Left forelimb (tissue), 1 donor: ENCODE results near the gene PLEKHJ1.

Experiments used
- DNase-seq: peaks from one replicate; pipeline ENCODE4 v3.0.0-alpha.2; 2018; ENCODE audit warnings: low spot score

The PLEKHJ1 gene

DNA sequence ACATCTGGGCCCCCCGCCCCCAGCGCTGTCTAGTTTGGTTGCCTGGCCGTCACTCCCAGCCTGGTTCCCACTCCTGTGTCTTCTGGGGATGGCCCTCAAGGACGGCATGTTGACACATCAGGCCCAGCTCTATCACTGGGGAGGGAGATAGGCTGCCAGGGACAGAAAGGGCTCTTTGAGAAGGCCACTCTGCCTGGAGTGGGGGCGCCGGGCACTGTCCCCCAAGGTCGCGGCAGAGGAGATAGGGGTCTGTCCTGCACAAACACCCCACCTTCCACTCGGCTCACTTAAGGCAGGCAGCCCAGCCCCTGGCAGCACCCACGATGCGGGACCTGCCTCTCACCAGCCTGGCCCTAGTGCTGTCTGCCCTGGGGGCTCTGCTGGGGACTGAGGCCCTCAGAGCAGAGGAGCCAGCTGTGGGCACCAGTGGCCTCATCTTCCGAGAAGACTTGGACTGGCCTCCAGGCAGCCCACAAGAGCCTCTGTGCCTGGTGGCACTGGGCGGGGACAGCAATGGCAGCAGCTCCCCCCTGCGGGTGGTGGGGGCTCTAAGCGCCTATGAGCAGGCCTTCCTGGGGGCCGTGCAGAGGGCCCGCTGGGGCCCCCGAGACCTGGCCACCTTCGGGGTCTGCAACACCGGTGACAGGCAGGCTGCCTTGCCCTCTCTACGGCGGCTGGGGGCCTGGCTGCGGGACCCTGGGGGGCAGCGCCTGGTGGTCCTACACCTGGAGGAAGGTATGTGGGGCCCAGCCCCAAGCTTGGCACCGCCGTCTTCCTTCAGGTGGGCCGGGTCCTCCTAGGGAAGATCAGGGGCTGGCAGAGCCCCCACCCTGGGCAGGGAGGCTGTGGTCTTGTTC, 13.1 kb upstream of the PLEKHJ1 start, which contains the start of gene AMH:
Gene AMH, plus strand, starts transcription at position 314 of the 857 bp plus-strand sequence. Its CDS starts 10 bp downstream, at position 324.
- DNase-seq: no peak

DNA sequence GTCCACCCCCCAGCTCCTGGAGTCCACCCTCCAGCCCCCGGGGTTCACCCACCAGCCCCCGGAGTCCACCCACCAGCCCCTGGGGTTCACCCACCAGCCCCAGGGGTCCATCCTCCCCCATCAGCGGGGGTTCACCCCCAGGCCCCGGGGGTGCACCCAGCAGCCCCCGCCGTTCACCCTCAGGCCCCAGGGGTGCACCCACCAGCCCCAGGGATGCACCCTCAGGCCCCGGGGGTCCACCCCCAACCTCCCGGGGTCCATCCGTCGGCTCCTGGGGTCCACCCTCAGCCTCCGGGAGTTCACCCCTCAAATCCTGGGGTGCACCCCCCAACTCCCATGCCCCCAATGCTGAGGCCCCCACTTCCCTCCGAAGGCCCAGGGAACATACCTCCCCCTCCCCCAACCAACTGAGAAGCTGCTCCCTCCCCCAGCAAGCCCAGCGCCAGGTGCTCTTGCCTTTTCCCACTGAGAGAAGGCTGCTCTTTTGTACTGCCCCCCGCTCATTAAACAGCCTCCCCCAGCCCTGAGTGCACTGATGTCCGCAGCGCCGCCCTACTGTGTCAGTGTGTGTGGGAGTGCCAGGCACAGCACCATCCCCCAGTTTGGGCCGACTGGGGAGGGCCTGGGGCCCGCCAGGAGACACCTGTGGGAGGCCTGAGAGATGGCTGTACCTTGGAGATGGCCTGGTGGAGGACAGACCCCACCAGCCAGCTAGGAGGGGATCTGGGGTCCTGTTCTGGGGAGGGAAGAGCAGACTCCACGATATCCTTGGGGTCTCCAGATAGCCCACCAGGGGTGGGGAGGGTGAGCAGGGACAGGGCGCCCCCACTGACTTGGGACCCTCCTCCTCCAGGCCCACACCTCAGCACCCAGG, 12.2 kb upstream of the PLEKHJ1 start:
- DNase-seq: no peak

DNA sequence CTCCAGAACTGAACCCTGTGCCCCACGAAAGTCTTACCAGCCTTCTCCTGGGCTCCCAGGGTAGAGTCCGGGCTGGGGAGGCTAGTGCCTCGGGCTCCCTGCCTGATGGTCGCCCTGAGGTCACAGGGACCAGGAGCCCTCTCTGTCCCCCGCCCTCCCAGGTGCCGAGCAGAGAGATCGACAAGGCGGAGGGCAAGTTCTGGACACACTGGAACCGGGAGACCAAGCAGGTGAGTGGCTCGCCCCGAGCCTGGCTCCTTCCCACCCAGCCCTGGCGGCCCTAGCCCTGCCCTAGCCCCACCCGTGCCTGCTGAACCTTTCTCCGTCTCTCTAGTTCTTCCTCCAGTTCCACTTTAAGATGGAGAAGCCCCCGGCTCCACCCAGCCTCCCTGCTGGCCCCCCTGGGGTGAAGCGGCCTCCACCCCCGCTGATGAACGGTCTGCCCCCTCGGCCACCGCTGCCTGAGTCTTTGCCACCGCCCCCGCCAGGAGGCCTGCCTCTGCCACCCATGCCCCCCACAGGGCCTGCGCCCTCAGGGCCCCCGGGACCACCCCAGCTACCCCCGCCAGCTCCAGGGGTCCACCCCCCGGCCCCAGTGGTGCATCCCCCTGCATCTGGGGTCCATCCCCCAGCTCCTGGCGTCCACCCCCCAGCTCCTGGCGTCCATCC, 11.4 kb upstream of the PLEKHJ1 start:
- DNase-seq: no peak

DNA sequence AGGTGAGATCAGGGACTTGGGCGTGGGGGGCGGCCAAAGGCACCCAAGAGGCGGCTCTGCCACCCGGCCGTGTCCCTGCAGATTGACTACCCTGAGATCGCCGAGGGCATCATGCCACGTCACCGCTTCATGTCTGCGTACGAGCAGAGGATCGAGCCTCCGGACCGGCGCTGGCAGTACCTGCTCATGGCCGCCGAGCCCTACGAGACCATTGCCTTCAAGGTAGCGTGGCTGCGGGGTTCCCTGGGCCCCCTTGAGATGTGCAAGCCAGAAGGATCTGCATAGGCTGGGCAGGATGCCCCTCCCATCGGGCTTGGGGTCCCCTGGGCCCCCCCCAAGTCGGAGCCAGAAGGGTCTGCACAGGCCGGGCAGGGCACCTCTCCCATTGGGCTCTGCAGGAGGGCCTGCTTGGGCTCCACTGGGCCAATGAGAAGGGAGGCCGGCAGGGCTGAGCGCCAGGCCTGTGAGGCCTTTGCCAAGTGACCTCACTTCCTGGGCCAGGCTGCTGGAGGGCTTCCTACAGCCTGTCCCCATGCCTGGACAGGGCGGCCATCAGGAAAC, 10.8 kb upstream of the PLEKHJ1 start:
- DNase-seq: no peak

DNA sequence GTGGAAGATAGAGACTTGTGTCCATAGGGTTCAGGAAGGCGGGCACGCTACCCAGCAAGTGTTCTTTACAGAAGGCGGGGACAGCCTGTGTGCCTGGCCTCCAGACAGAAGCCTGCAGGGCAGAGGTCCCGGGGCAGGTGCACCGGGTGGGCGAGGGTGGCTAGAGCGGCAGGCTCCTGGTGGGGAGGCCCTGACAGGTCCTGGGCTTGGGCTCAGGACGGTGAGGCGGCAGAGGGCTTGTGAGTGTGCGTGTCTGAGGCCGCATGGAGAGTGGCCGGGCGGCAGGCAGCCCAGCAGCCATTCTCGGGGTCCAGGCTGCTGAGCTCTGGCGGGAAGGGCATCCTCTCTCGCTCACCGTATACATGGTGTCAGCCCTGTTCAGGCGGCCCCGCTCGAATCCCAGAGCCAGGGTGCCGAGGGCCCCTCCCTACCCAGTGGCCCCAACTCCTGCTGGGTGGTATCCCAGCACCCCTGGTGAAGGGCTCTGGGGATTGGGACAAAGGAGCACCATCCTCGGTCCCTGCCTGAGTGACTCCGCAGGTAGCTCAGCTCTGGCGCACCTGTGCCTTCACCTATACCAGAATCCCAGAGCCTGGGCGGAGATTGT, 10.0 kb upstream of the PLEKHJ1 start:
- no peak for DNase-seq

DNA sequence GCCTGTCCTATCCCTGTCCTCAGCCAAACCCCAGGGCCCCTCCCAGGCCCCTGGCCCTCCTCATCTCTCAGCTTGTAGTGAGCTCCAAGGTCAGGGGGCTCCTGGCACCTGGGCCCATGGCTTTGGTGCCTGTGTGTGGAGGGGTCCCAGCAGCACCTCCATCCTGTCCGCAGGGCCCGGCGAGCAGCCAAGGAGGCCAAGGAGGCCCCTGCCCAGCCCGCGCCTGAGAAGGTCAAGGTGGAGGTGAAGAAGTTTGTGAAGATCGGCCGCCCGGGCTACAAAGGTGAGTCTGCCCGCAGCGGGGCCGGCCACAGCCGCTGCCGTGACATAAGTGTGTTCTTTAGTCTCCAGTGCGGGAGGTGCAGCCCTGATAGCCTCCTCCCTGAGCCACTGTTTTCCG, 9.1 kb upstream of the PLEKHJ1 start:
- no peak for DNase-seq

DNA sequence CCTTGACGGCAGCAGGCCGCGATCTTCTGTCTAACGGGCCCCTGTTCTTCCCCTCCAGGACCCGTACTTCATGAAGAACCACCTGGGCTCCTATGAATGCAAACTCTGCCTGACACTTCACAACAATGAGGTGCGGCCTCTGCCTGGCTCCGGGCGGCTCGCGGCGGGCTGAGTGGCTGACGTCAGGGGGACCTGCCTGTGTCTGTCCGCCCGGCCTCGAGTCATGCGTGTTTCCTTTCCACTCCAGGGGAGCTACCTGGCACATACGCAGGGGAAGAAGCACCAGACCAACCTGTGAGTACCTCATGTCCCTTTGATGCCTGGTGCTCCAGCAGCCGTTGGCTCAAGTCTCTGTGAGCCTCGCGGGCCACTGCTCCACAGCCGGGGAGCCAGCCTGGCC, 8.4 kb upstream of the PLEKHJ1 start:
- DNase-seq: no peak

DNA sequence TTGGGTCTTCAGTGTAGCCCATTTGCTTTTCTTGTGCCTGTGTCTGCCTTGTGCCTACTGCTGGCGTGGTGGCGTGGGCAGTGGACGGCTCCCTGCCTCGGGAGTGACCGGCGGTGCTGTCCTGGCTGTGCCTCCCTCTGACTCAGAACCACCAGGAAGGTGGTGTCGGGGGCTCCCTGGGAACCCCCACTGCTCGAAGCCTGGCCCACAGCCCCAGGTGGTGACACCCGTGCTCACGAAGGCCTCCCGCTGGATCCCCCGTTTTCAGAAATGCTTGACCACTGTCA, 7.9 kb upstream of the PLEKHJ1 start:
- DNase-seq: no peak

DNA sequence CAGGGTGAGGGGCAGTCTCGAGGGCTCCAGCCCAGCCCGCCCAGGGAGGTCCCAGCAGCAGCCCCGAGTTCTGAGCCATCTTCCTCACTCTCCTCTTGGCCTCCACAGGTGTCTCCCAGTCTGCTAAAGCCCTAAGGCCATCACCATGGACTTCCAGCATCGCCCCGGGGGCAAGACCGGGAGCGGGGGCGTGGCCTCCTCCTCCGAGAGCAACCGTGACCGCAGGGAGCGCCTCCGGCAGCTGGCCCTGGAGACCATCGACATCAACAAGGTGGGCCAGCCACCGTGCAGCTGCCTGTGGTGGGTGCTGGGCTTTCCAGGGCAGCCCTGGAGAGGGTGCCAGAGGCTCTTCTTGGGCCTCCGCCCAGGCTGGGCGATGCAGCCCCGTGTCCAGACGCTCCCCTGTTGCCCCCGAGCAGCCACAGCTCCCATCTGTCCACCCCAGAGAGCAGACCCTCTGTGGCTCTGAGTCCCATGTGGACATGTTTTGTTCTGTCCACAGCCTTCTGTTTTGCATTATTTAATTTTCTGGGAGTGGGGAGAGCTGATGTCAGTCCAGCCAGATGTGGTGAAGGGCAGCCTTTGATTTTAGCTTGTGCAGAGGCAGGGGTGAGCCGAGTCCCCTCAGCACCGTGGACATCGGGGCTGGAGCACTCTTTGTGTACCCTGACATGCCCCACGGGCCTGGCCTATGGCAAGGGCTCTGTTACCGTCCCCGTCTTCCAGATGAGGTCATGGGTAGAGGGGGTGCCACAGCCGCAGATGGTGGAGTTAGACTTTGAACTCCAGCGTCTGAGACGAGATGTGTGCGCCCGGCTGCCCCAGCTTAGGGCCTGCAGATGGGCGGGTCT, 7.4 kb upstream of the PLEKHJ1 start:
- DNase-seq: no peak

DNA sequence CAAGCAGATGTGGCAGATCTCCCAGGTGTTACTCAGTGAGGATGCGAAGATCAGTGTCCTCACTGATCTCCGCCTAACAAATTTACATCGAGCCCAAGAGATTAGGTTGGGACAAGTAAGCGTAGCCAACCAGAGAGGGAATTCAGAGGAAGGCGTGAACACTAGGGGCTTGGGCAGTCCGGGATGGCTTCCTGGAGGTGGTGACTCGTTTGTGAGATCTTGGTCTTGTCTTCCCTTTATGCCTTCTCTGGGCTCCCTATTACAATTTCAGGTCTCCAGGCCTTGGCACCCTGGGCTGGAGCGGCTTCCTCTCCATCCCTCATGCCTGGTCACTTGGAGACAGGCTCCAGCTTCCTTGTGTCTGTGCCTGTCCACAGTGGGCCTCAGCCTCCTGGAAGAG, 6.7 kb upstream of the PLEKHJ1 start:
- DNase-seq: no peak

DNA sequence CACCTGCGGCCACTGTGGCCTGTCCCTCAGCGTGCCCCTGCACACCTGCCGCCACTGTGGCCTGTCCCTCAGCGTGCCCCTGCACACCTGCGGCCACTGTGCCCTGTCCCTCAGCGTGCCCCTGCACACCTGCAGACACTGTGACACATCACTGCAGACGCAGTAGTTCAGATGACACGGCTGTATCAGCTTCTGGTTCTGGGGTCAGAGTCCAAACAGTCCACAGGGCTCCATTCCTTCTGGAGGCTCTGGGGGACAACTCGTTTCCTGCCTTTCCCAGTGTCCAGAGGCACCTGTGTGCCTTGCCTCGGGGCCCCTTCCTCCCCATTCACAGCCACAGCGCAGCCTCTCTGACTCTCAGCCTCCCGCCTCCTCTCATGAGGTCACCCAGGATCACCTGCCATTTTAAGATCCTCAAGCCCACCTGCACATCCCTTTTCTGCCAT, 6.0 kb upstream of the PLEKHJ1 start:
- DNase-seq: no peak

DNA sequence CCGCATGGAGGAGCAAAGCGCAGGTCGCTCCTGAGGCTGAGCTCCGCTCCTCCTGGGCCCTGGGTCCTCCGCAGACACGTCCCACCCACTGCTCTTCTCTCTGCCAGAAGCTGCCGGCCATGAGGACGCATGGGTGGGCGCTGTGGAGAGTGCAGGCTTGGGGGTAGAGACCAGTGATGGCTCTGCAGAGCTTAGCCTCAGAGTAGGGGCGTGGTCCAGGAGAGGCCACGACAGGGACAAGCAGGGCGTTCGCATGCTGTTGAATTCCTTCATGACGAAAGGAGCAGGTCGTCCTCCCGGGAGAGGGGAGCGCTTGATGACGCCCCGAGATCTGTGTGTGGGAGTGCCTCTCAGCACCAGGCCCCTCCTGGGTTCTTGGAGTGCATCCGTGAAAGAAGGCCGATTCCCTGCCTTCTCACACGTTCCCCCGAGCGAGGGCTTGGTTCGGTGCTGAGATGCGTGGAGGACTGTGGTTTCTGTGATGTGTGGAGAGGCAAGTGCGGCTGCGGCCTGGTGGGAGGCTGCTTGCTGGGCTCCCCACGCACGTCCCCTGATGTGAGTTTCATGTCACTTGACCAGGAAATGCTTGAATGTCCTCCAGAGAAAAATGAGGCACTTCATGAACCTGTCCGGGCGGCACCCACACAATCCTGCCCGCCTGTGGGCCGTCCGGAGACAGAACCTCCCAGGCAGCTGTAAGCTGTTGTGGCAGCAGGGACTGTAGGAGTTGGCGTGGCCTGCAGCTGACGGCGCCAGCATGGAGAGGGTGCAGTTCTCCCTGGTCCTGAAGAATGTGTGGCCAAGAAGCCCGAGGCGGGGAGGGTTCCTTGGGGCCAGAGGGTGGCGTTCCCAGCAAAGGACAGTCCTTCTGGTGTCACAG, 5.0 kb upstream of the PLEKHJ1 start:
- DNase-seq: no peak

DNA sequence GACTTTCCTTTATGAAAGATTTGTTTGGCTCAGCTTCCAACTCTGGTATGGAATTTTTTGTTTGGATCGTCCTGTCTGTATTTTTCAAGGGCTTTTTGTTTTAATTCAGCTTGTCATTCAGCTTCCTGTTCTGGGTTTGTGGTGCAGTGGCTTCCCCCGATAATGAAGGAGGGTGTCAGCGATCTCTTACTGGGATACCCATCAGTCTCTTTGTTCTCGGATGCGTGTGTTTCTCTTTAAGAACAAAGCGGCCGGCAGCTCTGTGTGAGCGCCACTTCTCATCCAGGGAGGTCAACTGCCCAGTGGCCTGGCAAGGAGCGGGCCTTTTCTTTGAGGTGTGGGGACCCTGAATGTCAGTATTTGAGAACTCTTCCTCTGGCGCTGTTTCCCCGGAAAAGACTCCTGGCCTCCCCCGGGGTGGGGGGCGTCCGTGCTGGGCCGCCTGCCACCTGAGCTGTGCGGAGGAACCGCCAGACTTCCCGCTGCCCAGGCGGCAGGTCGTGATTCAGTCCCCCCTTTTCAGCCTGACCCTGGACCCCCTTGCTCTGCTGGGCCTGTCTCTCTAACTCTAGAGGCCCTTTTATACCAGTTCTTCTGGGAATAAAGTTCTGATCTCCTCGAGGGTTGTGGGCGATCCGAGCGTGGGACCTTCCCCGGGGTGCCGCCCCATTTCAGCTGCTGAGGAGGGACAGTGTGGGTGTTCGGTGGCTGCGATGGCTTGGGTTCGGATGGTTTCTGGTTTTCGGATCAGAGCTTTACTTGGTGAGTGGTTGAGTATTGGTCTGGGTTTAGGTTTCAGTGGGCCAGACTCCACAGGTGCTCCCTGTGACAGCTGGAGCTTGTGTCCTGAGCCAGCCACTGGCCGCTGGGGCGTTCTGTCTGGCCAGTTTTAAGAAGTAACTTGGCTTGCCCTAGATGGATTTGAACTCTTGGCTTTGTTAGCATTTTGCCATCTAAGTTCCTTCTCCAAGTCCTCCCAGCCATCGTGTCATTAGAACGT, 3.9 kb upstream of the PLEKHJ1 start:
- DNase-seq: no peak

DNA sequence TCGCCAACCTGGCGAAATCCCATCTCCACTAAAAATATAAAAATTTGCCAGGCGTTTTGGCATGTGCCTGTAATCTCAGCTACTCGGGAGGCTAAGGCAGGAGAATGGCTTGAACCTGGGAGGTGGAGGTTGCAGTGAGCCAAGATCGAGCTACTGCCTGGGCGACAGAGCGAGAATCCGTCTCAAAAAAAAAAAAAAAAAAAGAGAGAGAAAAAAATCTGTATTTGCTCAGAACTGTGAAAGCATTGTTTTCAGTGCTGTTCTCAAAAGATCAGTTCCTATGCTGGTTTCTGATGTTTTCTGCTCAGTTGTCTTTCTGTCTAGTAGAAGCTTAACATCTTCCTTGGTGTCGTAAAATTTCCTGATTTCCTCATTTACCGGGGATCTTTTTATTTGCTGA, 3.0 kb upstream of the PLEKHJ1 start:
- no peak for DNase-seq

DNA sequence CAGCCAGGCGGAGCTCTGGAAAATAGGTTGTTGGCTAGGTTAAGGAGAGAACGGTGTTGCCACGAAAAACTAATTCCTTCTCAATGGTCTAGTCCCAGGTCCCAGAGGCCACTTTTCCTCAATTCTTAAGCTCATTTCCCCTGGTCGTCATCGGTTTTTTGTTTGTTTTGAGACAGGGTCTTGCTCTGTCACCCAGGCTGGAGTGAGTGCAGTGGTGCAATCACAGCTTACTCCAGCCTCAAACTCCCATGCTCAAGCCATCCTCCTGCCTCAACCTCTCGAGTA, 1.7 kb upstream of the PLEKHJ1 start:
- no peak for DNase-seq

DNA sequence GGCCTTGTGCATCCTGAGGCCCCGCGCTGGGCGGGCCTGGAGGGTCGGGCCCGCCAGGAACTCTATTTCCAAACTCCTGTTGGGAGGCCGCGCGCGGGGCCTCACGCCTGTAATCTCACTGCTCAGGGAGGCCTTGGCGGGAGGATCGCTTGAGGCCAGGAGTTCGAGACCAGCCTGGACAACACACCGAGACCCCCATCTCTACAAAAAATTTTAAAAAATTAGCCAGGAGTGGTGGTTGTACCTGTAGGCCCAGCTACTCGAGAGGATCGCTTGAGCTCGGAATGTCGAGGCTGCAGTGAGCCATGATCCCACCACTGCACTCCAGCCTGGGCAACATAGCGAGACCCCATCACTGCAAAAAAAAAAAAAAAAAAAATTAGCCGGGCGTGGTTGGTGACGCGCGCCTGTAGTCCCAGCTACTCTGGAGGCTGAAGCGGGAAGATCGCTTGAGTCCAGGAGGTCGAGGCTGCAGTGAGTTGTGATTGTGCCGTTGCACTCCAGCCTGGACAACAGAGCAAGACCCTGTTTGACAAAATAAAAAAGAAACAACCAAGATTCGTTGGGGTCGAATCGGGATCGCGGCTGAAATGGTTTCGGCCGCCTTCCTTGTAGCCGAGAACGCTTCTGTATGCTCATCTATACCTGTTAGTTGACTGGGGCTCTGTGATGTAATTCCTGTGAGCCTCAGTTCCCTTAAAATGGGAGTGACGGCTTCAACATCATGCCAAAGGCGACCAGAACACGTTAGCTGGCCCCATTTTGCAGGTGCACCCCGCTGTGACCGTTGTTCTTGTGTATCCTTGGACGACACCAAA, 1.1 kb upstream of the PLEKHJ1 start:
- no peak for DNase-seq

DNA sequence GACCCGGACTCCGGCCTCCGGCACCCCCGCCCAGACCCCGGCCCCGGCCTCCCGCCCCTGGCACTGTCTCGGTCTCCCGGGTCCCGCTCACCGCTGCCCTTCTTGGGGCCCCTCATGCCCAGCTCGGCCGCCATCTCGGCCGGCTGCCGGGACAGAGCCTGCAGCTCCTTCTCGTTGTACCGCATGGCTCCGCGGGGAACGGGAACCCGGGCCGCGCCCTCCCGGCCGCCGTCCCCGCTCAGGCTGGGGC, 140 bp downstream of the PLEKHJ1 start:
- no peak for DNase-seq

DNA sequence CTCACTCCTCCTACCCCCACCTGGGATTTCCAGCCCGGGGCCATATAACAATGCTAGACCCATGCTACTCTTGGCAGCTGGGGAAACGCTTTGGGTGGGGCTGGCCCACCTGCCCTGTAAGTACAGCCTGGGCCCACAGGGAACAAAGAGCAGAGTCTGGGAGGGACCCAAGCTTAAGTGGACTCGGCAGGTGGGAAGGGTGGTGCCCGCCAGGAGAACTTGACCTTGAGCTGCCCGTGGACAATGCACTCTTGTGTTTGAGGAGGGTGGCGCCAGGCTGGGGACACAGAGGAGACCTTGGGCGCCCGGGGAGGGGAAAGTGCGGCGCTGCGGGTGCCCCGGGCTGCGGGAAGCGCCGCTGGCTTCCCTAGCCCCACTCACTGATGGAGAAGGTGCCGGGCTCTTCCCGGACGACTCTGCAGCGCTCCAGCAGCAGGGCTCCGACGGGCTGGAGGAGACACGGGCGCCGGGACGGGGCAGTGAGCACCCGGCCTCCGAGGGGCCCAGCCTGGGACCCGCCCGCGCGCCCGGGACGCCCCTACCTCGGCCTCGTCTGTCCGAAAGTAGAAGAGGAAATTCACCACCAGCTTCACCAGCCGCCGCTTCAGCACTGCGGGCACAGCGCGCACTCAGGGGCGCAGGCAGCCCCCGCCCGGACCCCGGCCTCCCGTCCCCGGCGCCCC, 607 bp downstream of the PLEKHJ1 start:
- no peak for DNase-seq
